Measurements from ENCODE around the gene C2. TPM values are rescaled to one million over a fixed set of nuclear protein-coding genes. Genes with fewer than 3 reads are reported as not detected.

The C2 gene
- 0.66 and 0.86 TPM in 2 replicates for total RNA-seq (2021)
- long read RNA-seq, partial matches to known transcripts = 1 of 5 reads
- long read RNA-seq, other reads (novel, unspliced or antisense) = 4 of 5 reads

- Histone ChIP-seq H3T11ph (ENCODE audit: low read length) (no peak within 1 kb of the TSS), H2AFZ (ENCODE audit: low read length) (no peak within 1 kb of the TSS), H3K56ac (ENCODE audit: insufficient read length, low read depth, low read length) (no peak within 1 kb of the TSS), H3K4me2 (ENCODE audit: insufficient read depth, insufficient read length, low read length) (no peak within 1 kb of the TSS), H2BK5ac (ENCODE audit: insufficient read length, low read length) (no peak within 1 kb of the TSS), H3K27ac (ENCODE audit: insufficient read length, low read depth, low read length) (no peak within 1 kb of the TSS), H4K20me1 (ENCODE audit: control insufficient read depth, insufficient read depth, insufficient read length) (no peaks in the 10 kb centered on the region), H4K91ac (ENCODE audit: insufficient read length, low read depth, low read length) (no peak within 1 kb of the TSS), H3K23ac (ENCODE audit: insufficient read length, low read depth, low read length) (no peak within 1 kb of the TSS), H3K14ac (ENCODE audit: insufficient read depth, low read length) (no peak within 1 kb of the TSS; the same call in 1 of the 2 replicates), H2BK15ac (ENCODE audit: low read depth, low read length) (no peak within 1 kb of the TSS; the same call in 1 of the 2 replicates), H3K23me2 (ENCODE audit: insufficient read length, low read depth, low read length, poor library complexity, severe bottlenecking) (no peaks in the 10 kb centered on the region), H3K27me3 (ENCODE audit: insufficient read depth, low read length) (no peaks in the 10 kb centered on the region), H3K9me3 (ENCODE audit: control insufficient read depth, low read depth, low read length) (no peaks in the 10 kb centered on the region), H2BK12ac (ENCODE audit: insufficient read length, low read depth, low read length) (no peak within 1 kb of the TSS), H4K8ac (replicated peaks; ENCODE audit: insufficient read length, low read depth, low read length) (no peak within 1 kb of the TSS), H3K79me1 (ENCODE audit: insufficient read depth, low read depth, low read length, poor library complexity, severe bottlenecking) (no peaks in the 10 kb centered on the region), H2BK120ac (ENCODE audit: low read depth, low read length, poor library complexity, severe bottlenecking) (no peak within 1 kb of the TSS), H2AK5ac (ENCODE audit: insufficient read length, low read length) (no peak within 1 kb of the TSS), H3K18ac (ENCODE audit: insufficient read length, low read depth, low read length) (no peak within 1 kb of the TSS), H3K9ac (ENCODE audit: extremely low read depth, insufficient read length, low read length) (no peak within 1 kb of the TSS), H2BK20ac (ENCODE audit: low read depth, low read length, poor library complexity, severe bottlenecking) (no peak within 1 kb of the TSS), H3K4me1 (ENCODE audit: insufficient read depth, low read length) (no peaks in the 10 kb centered on the region), H4K5ac (ENCODE audit: insufficient read length, low read depth, low read length) (no peak within 1 kb of the TSS), H3K4ac (ENCODE audit: low read depth, low read length) (no peak within 1 kb of the TSS), H3K79me2 (ENCODE audit: insufficient read depth, low read length) (no peaks in the 10 kb centered on the region)
- WGBS (ENCODE audit: extremely low coverage, insufficient read length, low lambda C conversion rate) = no CpG with 5 or more reads among the region's 11 CpGs
- no peak for TF ChIP-seq CTCF (conservative IDR thresholded peaks at IDR 0.05)
- peaks cover 0 to 4% of the 10 kb centered on the region in 2 experiments; a peak in 3 of 5 replicates for H3K9me3 Mint-ChIP-seq
- no peaks in the 10 kb centered on the region for H3K36me3 Mint-ChIP-seq (ENCODE audit: insufficient read depth in 1 of 3, low read depth in 3 of 3)
- no peak for DNase-seq
- H3K27me3 Mint-ChIP-seq (ENCODE audit: low read depth) = peaks cover 8% of the 10 kb centered on the region
- H3K4me1 Mint-ChIP-seq = peaks cover 0 to 2% of the 10 kb centered on the region in 2 experiments; a peak in 1 of 4 replicates
- H3K27ac Mint-ChIP-seq = no peak within 1 kb of the TSS; a peak in 1 of 7 replicates
- H3K4me3 Mint-ChIP-seq = no peak within 1 kb of the TSS
Observed at GRCh38 chr6:31927242-31927862, at the start of gene C2. Gene C2 (plus strand): TSS chr6:31927717. CDS start chr6:31927753, 36 bp downstream.

All from H9 (cell line).